Measurements from ENCODE around the gene SAPCD2.
A peak's percentile ranks its signal among the peaks of the same experiment; 100 is the strongest.

SAPCD2 gene

DNA sequence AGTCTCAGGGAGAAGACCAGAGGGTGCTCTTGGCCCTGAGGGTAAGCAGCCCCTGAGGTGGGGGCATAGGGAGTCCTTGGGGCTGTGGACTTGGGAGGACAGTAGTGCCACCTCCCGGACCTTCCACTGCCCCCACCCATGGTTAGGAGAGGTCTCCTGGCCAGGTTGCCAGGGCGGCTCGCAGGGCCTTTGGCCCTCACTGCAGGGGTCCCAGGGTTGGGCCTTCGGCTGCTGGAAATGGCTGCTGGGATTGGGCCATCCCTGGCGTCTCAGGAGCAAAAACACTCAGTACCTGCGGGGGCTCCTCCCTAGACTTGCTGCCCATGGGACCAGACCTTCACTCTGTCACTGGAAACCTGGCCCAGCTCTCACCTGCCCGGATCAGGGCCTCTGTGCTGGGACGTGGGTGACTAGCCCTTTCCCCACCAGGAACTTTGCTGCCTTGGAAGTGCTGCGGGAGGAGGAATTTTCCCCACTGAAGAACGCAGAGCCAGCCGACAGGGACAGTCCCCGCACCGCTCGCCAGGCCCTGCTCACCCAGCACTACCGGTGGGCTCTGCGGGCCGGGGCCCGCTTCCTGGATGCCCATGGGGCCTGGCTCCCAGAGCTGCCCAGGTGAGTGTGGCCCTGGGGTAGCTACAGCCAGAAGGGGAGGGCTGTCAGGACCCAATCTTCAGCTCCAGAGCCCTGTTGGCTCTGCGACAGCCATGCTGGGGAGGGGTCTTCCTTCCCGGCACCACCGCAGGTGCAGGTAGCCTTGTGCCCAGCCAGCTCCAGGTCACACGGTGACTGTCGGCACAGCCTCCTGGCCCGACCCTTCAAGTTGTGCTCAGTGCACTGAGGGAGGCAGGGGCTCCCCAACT lies 10.1 kb upstream of the SAPCD2 start:
- no peak for DNase-seq

GRCh38 chr9:137079401-137079787 lies 9.0 kb upstream of the SAPCD2 start:
- no peak for DNase-seq

GRCh38 chr9:137078701-137079400 lies 8.5 kb upstream of the SAPCD2 start:
- DNase-seq: no peak

DNA sequence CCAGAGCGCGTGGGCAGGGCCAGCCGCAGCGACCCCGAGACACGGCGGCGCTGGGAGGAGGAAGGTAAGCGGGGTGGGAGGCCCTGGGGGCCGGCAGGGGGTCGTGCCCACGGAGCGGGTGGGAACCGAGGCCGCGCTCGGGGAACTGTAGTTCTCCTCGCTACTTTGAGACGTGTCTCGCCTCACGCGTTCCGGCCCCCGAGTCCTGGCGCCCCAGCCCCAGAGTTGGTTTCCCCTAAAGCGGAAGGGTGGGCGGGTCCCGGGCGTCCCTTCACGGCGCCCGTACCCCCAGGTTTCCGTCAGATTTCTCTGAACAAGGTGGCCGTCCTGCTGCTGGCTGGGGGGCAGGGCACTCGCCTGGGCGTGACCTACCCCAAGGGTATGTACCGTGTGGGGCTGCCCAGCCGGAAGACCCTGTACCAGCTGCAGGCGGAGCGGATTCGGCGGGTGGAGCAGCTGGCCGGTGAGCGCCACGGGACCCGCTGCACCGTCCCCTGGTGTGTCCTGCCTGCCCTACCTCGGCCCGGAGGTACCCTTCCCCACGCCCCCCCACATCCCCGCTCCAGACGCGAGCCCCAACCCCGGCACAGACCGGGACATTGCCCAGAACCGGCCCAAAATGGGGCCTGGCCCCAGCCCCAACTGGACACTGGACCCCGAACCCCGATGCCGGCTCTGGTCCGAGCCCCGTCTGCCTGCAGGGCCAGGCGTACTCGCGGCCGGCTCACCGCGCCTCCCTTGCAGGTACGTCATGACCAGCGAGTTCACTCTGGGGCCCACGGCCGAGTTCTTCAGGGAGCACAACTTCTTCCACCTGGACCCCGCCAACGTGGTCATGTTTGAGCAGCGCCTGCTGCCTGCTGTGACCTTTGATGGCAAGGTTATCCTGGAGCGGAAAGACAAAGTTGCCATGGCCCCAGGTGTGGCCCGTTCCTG lies 7.7 kb upstream of the SAPCD2 start:
- DNase-seq: peak in 1 of 2 experiments; percentile 21

DNA sequence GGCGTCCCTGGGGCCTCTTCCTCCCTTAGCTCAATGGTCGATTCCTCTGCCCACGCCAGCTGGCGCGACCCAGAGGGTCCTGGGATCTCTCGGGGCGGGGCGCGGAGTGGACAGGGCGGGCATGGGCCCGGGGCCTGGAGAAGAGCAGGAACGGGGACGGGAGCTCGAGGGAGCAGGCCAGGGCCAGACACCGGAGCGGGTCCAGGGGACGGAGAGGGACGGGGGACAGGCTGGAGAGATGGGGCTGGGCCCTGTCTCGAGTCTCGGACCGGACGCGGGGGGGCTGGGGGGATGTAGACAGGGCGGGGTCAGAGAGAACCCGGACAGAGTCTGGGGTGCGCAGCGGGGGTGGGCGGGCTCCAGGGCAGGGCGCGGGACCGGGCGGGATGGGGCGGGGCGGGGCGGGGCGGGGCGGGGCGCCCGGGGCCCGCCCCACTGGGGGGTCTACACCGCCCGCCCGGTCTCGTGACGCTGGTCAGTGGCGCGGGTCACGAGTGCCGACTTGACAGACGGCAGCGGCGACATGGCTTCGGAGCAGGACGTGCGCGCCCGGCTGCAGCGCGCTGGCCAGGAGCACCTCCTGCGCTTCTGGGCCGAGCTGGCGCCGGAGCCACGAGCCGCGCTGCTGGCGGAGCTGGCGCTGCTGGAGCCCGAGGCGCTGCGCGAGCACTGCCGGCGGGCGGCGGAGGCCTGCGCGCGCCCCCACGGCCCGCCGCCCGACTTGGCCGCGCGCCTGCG lies 6.8 kb upstream of the SAPCD2 start, which contains the start of gene UAP1L1:
Gene UAP1L1 (plus strand): TSS at position 508 of the 738 bp plus-strand sequence. CDS start 16 bp downstream, at position 524.
- DNase-seq: peak in 1 of 2 experiments; percentile 46

DNA sequence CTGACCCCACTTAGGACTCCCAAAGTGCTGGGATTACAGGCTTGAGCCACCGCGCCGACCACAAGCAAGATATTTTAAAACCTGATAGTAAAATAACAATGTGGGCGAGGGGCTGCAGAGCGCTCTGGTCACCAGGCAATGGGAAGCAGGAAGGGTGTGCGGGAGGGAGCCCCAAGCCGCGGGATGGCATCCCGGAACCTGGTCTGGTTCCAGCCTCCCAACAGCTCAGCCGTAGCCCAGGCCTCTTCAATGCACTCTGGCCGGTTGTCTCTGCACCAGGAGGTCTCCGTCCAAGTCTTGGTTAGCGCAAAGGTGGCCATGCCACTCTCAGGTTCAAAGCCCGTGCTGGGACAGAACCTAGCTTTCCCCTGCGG lies 6.3 kb upstream of the SAPCD2 start:
- DNase-seq: no peak

DNA sequence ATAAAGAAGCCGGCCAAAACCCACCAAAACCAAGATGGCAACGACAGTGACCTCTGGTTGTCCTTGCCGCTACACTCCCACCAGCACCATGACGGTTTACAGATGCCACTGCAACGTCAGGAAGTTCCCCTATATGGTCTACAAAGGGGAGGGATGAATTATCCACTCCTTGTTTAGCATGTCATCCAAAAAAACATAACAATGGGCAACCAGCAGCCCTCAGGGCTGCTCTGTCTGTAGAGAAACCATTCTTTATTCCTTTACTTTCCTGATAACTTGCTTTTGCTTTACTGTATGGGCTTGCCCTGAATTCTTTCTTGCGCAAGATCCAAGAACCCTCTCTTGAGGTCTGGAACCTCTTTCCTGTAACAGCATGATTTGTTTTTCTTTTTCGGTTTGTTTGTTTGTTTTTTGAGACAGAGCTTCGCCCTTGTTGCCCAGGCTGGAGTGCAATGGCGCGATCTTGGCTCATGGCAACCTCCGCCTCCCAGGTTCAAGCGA lies 5.0 kb upstream of the SAPCD2 start:
- no peak for DNase-seq

DNA sequence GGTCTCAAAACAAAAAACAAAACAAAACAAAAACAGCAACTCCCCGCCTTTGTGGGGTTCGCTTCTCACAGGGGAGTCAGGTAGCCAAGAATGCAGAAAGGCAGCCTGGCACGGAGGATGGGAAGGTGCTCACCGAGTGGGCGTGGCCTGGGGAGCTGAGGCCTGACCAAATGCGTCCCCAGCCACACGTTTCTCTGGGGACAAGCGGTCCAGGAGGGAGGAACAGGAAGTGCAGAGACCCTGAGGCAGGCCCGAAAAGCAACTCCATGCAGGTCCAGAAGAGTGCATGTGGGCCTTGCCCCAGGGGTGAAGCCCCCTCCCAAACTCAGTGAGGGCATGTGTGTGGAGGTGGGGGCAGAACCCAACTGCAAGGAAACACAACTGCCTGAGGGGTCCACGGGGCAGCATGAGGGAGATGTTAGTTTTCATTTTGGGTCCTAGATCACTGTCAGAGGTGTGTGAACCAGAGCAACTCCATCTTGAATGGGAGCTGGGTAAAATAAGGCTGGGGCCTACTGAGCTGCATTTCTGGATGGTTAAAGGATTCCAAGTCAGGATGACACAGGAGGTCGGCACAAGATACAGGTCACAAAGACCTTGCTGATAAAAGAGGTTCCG lies 4.4 kb upstream of the SAPCD2 start:
- no peak for DNase-seq

DNA sequence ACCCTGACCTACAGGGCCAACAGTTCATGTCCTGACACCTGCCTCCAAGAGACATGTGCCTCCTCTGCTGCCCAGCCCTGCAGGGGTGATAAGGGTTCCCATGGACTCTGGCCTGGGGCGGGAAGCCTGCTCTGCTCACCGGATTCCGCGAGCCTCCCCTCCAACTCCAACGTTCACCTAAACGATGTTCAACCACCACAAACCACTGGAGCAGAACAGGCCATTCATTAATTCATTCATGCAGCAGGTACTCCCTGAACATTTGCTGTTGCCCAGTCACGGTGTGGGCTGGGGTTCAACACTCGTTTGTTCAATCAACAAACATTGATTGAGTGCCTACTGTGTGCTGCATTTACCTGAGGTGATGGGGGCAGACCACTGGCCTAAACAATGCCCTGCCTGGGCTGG lies 3.6 kb upstream of the SAPCD2 start:
- DNase-seq: no peak

GRCh38 chr9:137071282-137071681 lies 925 bp upstream of the SAPCD2 start:
- DNase-seq: no peak

GRCh38 chr9:137070906-137071275 lies 534 bp upstream of the SAPCD2 start:
- no peak for DNase-seq

DNA sequence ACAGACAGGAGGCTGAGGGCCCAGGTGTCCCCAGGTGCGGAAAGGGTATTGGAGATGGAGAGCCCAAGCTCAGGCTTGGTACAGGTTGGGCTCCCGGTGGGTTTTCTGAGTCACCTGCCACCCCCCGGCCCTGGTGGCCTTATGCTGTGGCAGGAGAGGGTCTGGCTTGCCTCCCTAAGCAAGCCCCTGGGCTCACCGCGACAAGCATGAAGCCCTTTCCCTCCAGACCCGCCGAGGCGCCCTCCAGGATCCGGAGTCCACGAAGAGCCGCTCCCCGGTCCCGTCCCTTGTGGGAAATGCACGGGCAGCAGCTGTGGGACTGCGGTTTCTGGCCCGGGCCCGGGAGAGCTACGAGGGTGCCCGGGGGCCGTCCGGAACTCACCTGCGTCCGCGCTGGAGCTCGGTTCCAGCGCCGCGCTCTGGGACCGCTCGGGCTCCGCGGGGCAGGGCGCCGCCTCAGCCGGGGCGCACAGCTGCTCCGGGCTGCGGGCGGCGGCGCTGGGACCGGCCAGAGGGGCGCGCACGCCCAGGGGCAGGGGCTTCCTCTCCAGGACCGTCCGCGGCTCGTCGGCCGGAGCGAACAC lies 757 bp downstream of the SAPCD2 start:
- DNase-seq: peak in 1 of 2 experiments; percentile 8

GRCh38 chr9:137068539-137069507 lies 1.5 kb downstream of the SAPCD2 start:
- DNase-seq: peak in 1 of 2 experiments; percentile 3

- peak; percentile 82 to 83 for DNase-seq
Measured at GRCh38 chr9:137067860-137068538, 2.4 kb downstream of the SAPCD2 start.

DNA sequence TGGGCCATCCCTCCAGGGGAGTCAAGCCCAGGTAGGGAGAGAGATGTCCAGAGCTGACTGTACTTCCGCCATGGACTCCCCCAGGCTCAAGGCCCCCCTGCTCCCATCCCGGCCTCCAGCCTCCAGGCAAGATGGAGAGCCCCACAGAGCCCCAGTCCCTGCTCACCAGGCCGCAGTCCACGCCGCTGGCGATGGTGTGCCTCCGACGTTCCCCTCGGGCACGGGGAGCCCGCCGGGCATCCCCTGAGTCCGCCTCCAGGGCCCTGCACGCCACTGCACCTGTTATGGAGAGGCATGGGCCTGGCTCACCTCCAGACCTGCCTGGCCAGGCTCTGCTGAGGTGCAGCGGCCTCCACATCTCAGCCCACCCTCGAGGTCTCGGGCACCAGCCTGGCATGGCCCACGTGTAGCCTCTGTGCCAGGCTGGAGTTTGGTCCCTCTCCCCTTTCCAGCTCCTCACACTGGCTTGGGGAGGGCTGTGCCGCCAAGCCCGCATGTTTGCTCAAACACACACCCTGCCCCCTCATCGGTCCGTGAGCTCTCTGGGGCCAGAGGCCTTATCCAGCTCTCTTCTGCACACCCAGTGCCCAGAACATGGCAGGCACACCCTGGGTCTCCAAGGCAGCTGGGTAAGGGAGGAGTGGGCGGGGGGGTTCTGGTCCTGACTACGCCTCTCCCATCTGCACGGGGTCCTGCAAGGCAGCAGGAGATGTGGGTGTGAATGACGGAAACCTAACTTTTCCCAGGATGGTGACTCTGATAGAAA lies 4.1 kb downstream of the SAPCD2 start:
- DNase-seq: no peak

DNA sequence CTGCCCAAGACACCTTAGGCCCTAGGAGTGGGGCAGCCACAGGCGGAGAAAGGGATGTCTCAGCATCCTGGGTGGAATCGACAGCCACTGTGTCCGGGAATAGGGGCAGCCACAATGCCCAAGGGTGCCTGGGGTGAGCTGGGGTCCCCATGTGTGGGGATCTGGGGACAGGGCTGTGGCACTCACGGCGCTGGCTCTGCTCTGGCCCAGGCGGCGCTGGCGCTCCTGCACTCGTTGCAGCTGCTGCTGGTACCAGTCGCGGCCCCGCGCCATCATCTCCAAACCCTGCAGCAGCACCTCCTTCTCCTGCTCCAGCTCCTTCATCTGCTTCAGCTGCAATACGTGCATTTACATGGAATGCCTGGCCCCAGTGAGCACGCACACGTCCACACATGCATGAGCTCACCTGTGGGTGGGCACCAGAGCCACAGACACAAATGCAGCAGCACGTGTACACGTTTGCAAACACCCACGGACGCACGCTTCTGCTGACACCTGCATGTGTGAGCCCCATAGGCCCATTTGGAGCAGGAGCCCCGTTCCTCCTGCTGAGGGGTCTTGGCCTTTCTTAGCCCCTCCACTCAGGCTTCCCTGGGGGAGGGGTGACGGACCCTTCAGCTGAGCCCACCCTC lies 4.9 kb downstream of the SAPCD2 start:
- DNase-seq: no peak

DNA sequence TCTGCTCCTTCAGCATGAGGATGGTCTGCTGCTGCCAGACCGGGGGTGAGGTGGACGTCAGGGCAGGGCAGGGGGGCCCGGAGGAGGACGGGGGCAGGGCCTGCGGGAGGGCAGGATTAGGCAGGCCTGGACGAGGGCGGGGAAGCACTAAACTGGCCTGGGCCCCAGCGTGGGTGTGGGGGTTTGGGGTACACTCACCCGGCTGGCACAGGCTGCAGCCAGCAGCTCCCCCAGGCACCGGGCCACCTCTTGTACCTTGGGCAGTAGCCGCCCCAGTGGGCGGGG lies 5.5 kb downstream of the SAPCD2 start:
- DNase-seq: no peak
